Stimulated activated CD4-positive, alpha-beta T cell treated with anti-CD3 and anti-CD28 coated beads, TNF-alpha, amount 100 ng/mL, for 1 hour (primary cell): Measurements from ENCODE around the gene MATN4.

Experiments used
- DNase-seq, 3 donors: peaks; one replicate each; pipeline ENCODE4 v3.0.0-alpha.2; 2020; ENCODE audit warnings: low read depth in 3 of 3, low spot score in 1 of 3

MATN4 gene

GRCh38 chr20:45317826-45318225 lies 9.7 kb upstream of the MATN4 start:
- DNase-seq, result no peak

GRCh38 chr20:45316150-45317080 lies 8.3 kb upstream of the MATN4 start:
- no peak for DNase-seq

GRCh38 chr20:45315672-45316071 lies 7.6 kb upstream of the MATN4 start:
- no peak for DNase-seq

GRCh38 chr20:45313943-45314342 lies 5.8 kb upstream of the MATN4 start:
- DNase-seq, result no peak

GRCh38 chr20:45313065-45313695 lies 5.1 kb upstream of the MATN4 start:
- DNase-seq, result no peak

- DNase-seq, result no peak
Measured at GRCh38 chr20:45312241-45312640, 4.1 kb upstream of the MATN4 start.

- peak in 2 of 3 donors; percentile 23 to 53 for DNase-seq
Measured at GRCh38 chr20:45311589-45312211, 3.6 kb upstream of the MATN4 start.

GRCh38 chr20:45309075-45309474 lies 976 bp upstream of the MATN4 start:
- no peak for DNase-seq

- no peak for DNase-seq
Measured at GRCh38 chr20:45307076-45307640, 941 bp downstream of the MATN4 start.

- DNase-seq, result peak in 1 of 3 donors; percentile 44
Measured at GRCh38 chr20:45306431-45306982, 1.6 kb downstream of the MATN4 start, which contains the start of gene RBPJL. Gene RBPJL (plus strand): TSS chr20:45306840. CDS start chr20:45306923, 83 bp downstream.

- DNase-seq, result no peak
Measured at GRCh38 chr20:45305262-45305661, 2.8 kb downstream of the MATN4 start.

- no peak for DNase-seq
Measured at GRCh38 chr20:45304464-45304999, 3.6 kb downstream of the MATN4 start.

- DNase-seq, result no peak
Measured at GRCh38 chr20:45303586-45304463, 4.3 kb downstream of the MATN4 start.

GRCh38 chr20:45301824-45302271 lies 6.3 kb downstream of the MATN4 start:
- no peak for DNase-seq

GRCh38 chr20:45300961-45301360 lies 7.1 kb downstream of the MATN4 start:
- DNase-seq, result no peak

- no peak for DNase-seq
Measured at GRCh38 chr20:45299786-45300185, 8.3 kb downstream of the MATN4 start.

- no peak for DNase-seq
Measured at GRCh38 chr20:45297786-45298497, 10.2 kb downstream of the MATN4 start.

- no peak for DNase-seq
Measured at GRCh38 chr20:45294659-45295058, 13.4 kb downstream of the MATN4 start.

GRCh38 chr20:45294003-45294368 lies 14.1 kb downstream of the MATN4 start:
- no peak for DNase-seq
